GM19239 (cell line): Measurements from ENCODE around the gene NDUFAF2.
"Not testable (repeated sequence)": the region's sequence is repeated elsewhere in the genome, so short reads cannot be mapped to it uniquely, and the experiment has no call there.

Source experiments
- DNase-seq: peaks from one replicate; pipeline ENCODE4 v3.0.0; 2011; ENCODE audit warnings: low spot score; ENCODE audit not compliant: insufficient read length
- FAIRE-seq: peaks from 2 replicates; lab custom pipeline; 2011; peaks lifted over from hg19 to GRCh38; lab: Jason Lieb, UNC

NDUFAF2 gene

DNA sequence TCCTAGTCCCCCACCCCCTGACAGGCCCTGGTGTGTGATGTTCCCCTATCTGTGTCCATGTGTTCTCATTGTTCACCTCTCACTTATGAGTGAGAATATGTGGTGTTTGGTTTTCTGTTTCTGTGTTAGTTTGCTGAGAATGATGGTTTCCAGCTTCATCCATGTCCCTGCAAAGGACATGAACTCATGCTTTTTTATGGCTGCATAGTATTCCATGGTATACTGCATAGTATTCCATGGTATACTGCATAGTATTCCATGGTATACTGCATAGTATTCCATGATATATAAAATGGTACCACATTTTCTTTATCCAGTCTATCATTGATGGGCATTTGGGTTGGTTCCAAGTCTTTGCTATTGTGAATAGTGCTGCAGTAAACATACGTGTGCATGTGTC is 86.3 kb downstream of the NDUFAF2 start:
- not testable (repeated sequence) for DNase-seq, FAIRE-seq

DNA sequence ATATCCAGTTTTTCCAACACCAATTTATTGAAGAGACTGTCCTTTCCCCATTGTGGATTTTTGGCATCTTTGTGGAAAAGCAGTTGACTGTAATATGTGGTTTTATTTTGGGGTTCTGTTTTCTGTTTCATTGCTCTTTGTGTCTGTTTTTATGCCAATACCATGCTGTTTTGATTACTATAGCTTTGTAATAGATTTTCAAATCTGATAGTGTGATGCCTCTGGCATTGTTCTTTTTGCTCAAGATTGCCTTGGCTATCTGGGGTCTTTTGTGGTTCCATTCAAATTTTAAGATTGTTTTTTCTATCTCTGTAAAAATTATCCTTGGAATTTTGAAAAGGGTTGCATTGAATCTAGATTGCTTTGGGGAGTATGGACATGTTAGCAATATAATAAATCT is 99.5 kb downstream of the NDUFAF2 start:
- DNase-seq (no peak), FAIRE-seq (peak; percentile 4)

DNA sequence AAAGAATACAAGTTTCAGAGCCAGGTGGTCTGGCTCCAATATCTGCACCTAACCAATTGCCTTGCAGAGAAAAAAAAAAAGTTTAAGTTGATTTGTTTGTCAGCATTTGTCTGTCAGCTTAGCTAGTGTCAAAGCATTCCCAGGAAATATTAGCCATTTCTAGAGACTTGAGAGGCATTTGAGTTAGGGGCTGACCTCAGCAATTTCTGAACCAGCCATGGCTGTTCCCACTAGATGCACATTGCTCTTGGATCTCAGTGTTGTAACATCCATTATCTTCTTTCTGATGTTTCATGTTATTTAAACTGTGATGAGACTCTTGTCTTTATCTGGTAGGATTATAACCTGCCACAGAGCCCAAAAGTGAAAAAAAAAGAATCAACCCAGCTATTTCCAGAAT is 102.3 kb downstream of the NDUFAF2 start:
- DNase-seq = no peak
- FAIRE-seq = no peak

DNA sequence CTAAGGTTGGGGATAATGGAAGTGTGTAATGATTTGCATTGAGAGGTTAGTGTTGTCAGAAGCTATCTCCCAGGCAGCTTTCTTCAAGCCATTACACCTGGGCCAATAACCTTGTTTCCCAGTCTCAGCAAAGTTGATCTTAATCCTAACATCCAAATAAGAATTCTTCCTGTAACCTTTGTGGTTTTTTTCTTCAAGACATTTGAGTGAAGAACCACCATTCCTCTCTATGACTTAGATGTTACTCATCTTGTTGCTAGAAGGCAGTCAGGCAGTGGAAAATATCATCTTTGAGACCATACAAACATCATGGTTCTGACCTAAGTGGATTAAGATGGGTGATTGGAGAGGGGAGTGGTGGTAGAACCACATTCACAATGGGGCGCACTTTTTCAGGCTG is 103.5 kb downstream of the NDUFAF2 start:
- DNase-seq (no peak), FAIRE-seq (no peak)

DNA sequence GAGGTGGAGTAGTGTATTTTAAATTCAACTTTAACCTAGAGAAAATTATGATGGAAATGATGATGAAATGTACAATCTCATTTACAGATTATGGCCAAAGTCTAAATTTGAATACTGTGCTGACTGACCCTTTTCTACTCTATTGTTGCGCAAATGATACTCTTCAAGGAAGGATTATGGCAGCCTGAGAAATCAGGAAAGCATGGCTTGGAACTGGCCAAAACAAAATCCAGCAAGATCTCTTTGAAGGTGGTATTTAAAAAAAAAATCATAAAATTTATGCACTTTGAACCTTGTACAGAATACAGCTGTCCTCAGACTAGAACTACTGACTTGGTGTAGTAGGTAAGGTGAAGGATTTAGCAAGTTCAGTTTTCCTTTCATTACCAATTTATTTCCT is 105.3 kb downstream of the NDUFAF2 start:
- FAIRE-seq = peak; percentile 63
- DNase-seq = no peak

DNA sequence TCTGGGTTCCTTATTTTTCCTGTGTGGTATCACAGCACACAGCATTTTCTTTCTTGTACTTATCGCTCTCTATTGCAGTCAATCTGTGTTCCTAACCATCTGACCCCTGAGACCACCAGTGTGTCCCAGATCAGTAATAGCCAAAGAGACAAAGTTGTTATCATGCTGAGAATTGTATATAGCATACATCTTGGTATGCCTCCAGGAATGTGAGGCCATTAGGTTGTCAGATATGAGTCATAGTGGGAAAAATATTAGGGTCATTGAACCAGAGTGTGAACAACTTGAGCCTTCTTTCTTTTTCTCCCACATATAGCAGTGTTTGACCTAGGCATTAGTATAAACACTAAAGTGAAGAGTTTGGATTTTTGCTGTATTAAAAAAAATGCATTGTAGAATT is 106.3 kb downstream of the NDUFAF2 start:
- DNase-seq (no peak), FAIRE-seq (no peak)

DNA sequence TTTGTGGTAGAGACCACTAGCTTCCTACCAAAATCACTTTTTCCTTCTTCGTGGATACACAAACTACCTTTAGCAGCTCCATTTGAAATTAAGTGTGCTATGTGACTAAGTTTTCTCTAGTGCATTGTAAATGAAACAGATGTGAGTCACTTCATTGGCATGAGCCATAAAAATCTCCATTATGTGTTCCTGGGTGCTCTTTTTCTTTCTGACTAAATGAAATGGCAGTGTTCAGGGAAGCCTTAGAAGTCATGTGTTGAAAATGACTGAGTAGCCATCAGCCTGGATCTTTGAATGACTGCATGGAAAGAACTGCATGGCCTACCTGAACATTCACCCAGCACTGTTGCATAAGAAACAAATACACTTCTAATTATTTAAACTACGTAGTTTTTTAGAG is 107.9 kb downstream of the NDUFAF2 start:
- no peak for DNase-seq
- FAIRE-seq = no peak

DNA sequence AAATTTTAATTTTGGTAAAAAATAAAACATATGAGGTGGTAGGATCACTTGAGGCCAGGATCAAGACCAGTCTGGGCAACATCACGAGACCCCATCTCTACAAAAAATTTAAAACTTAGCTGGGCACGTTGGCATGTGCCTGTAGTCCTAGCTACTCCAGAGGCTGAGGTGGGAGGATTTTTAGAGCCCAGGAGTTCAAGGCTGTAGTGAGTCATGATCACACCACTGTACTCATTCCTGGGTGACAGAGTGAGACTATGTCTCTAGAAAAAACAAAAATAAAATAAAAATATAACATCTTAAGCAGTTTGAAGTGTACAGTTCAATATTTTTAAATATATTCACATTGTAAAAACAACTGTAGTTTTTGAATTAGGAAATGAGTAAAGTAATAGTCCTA is 108.9 kb downstream of the NDUFAF2 start:
- DNase-seq = no peak
- FAIRE-seq = no peak

DNA sequence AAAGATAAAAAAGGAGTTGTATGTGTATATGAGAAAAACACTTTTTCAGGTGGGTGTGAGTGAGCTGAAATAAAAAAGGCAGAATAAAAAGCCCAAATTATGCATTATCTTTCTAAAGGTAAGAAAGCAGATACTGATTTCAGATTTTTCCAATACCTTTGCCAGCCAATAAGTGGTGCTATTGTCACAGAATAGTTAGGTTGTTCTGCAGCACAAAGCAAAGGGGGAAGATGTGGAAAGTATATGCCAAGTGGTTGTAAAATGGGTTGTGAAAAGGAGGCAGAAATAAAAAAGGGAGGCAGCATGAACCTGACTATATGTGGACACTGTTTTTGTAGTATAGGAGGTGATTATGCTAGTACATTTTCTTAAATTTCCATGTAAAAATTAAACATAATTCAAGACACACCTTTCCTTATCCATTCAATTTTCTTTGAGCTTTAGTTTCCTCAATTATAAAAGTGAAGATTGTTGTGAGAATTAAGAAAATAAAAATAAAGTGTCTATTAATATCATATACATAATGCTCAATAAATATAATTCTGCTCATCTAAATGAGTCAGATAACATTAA is 110.5 kb downstream of the NDUFAF2 start:
- DNase-seq (no peak), FAIRE-seq (peak; percentile 76)

DNA sequence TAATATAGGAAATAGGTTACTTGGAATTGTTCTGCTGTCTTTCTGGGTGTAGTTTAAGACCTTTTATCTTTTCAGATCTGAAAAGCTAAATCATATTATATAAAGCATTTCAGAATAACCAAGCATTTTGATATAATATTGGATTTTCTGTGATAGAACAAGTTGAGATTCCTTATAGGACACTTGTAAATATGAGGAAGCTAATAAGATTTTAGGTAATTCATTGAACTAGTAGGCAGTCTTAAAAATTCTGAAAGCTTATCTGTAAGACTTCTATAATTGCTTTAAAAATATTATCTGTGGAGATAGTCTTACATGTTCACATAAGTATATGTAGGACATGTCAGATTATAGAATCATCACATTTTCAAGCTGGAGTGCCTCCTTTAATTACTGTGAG is 114.5 kb downstream of the NDUFAF2 start:
- DNase-seq = no peak
- FAIRE-seq = no peak

DNA sequence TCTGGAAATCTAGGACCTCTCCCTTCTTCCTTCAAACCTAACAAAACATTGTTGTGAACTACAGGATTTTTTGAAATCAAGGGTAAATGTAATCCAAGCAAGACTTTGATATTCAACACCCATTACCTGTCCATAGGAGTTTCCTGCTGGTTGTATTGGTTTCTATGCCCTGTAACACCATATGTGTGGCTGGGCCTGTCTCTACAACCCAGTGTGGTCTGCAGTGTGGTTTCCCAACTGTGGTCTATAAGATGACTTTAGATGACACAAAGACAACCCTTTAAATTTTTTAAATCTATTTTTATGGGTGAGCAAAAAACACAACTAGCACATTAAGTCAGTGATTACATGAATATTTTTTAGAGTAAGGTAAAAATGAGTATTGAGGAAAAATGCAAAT is 124.1 kb downstream of the NDUFAF2 start:
- DNase-seq (no peak), FAIRE-seq (peak; percentile 14)

DNA sequence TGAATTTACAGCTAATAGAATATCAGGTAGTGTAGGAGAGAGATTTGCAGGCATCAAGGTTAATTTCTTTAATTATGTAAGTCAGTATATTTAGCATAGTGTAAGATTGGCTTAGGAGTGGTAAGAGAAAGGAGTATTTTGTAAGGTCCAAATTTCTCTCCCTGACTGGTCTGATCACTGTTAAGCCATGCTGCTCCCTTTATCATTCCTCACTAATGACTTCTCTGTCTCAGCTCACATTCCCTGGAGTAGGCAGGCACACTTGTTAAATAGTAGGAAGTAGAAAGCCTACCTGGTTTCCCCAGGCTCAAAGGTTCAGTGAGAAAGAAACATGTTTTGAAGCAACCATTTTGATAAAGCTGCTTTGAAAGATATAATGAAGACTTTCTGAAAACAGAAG is 126.5 kb downstream of the NDUFAF2 start:
- FAIRE-seq = no peak
- DNase-seq = no peak

DNA sequence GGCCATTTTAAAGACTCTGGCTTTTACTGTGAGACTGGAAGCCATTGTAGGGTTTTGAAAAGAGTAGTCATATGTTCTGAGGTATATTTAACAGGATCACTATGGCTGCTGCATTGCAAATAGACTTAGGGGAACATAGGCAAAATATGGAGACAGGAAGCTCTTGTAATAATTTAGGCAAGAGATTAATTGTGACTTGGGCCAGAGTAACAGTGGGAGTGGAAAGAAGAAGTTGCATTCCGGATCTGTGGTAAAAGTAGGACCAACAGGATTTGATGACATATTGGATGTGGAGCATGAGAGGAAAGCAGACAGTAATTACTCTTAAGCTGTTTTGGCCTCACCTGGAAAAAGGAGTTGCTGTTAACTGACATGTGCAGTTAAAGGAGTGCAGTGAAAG is 131.6 kb downstream of the NDUFAF2 start:
- no peak for DNase-seq
- FAIRE-seq = no peak

DNA sequence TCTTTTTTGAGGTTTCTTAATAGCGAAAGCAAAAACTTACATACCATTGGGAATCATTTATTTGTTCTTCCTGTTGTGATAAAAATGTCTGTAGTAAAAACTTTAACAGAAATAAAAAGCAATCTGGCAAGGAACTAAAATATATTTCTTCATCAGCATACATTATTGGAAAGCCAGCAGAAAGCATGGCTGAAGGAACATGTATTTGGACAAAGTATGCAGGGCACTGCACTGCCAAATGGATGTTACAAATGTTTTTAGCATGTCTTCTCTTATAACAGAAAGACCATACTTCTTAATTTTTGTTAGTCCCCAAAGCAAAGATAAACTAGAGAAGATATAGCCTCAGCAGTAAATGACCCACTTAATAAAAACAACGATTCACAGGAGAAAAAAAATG is 136.7 kb downstream of the NDUFAF2 start:
- FAIRE-seq (no peak), DNase-seq (no peak)

DNA sequence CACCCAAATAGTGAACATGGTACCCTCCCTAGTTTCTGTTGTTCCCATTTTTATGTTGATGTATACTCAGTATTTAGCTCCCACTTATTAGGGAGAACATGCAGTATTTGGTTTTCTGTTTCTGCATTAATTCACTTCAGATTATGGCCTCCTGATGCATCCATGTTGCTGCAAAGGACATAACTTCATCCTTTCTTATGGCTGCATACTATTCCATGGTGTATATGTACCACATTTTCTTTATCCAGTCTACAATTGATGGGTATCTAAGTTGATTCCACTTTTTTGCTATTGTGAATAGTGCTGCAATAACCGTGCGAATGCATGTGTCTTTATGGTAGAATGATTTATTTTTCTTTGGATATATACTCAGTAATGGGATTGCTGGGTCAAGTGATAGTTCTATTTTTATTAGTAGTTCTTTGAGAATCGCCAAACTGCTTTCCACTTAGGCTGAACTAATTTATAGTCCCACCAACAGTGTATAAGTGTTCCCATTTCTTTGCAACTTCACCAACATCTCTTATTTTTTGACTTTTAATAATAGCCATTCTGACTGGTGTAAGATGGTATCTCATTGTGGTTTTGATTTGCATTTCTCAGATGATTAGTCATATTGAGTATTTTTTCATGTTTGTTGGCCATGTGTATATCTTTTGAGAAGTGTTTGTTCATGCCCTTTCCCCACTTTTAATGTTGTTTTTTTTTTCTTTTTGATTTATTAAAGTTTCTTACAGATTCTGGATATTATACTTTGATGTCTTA is 137.7 kb downstream of the NDUFAF2 start:
- FAIRE-seq = no peak
- no peak for DNase-seq

DNA sequence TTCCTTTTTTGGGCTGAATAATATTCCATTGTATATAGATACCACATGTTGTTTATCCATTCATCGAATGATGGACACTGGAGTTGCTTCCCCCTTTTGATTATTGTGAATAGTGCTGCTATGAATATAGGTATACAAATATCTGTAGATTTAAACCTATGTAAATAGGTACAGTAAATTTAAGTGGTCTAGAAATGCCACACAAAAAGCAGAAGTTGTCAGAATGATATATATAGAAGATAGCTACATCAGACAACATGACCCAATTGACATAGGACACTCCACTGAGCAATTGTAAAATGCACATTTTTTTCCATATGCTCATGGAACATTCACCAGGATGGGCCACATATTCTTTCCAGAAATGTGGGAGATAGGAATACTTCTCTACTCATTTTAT is 139.7 kb downstream of the NDUFAF2 start:
- FAIRE-seq = no peak

DNA sequence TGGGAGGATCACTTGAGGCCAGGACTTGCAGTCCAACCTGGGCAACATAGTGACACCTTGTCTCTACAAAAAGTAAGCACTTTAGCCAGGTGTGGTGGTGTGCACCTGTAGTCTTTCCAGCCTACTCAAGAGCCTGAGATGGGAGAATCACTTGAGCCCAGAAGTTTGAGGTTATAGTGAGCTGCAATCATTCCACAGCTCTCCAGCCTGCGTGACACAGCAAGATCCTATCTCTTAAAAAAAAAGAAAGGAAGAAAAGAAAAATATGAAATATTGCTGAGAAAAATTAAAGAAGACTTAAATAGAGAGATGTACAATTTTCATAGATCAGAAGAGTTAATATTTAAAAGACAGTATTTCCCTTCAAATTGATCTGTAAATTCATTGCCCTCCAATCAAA is 140.9 kb downstream of the NDUFAF2 start:
- DNase-seq (no peak), FAIRE-seq (no peak)

More for the DNA sequence above, 139.7 kb downstream of the NDUFAF2 start:
- no peak for DNase-seq

DNA sequence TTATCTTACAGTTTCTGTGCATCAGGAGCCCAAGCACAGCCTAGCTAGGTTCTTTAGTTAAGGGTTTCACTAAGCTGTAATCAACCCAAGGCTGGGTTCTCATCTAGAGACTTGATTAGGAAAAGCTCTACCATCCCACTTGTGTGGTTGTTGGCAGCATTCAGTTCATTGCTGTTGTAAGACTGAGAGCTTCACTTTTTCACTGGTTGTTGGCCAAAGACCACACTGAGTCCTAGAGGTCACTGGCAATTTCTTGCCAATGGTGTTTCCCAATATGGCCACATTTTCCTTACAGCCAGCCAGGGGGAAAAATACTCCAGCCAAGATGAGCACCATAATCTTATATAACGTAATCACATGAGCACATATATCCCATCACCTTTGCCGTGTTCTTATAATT is 142.9 kb downstream of the NDUFAF2 start:
- FAIRE-seq (no peak), DNase-seq (no peak)

DNA sequence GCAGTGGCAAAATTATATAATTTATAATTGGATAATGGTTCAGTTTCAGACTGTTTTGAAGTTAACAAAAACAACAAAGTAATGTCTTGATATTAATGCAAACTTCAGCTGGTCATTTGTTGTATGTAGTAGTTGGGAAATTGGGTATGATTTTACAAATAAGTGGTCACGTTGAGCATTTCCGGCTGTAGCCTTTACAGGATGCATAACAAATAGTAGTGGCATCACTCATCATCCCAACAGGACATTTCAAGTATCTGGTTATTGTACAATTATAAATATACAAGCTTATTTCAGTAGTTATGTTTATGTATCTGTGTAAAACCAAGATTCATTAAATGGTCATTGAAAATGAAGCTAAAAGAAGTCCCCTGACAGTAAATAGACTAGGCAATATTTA is 144.3 kb downstream of the NDUFAF2 start:
- FAIRE-seq (no peak), DNase-seq (no peak)

DNA sequence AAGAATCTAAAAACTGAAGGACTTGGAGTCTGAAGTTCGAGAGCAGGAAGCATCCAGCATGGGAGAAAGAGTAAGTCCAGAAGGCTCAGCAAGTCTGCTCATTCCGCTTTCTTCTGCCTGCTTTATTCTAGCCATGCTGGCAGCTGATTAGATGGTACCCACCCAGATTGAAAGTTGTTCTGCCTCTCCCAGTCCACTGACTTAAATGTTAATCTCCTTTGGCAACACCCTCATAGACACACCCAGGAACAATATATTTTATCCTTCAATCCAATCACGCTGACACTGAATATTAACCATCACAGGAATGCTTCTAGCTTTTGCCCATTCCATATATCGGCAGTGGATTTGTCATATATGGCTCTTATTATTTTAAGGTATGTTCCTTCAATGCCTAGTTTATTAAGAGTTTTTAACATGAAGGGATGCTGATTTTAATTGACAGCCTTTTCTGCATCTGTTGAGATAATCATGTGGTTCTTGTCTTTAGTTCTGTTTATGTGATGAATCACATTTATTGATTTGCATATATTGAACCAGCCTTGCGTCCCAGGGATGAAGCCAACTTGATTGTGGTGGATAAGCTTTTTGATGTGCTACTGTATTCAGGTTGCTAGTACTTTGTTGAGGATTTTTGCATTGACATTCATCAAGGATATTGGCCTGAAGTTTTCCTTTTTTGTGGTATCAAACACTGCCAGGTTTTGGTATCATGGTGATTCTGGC is 148.2 kb downstream of the NDUFAF2 start:
- FAIRE-seq, DNase-seq: not testable (repeated sequence)

DNA sequence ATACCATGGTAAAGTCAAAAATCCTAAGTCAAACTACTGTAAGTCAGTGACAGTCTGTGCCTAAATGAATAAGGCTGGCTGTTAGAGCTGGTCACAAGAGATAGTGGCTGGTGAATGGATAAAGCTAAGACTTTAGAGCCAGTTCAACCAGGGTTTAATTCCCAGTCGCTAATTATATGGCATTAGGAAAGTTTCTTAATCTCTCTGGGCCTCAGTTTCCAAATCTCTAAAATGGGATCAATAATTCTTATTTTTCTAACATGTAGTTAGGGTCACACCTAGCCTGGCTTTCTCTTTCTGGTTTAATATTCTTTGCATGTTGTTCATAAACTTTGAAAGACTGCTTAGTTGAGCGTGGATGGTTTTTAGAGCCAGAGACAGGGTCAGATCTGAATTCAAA is 152.5 kb downstream of the NDUFAF2 start:
- DNase-seq (no peak), FAIRE-seq (no peak)
